ENCODE measurements around the gene TIMM50. TPM values are rescaled to one million over a fixed set of nuclear protein-coding genes. Genes with fewer than 3 reads are reported as not detected.
"Not testable (repeated sequence)": the region's sequence is repeated elsewhere in the genome, so short reads cannot be mapped to it uniquely, and the experiment has no call there.

TIMM50 gene
- total and polyA plus RNA-seq, 3 donors from 2014 or later = 80.6 to 130 (median 96.1) TPM

GRCh38 chr19:39445196-39446111, 35.2 kb upstream of the TIMM50 start, which contains the start of gene SUPT5H:
Gene SUPT5H, plus strand, starts transcription at chr19:39445582. Its CDS starts 309 bp downstream, at chr19:39445891.
- TF ChIP-seq POLR2A (IDR thresholded peaks at IDR 0.05) (peak; percentile 84), CTCF (IDR thresholded peaks at IDR 0.05) (no peak)
- intact Hi-C loops (cut with DNase I; ENCODE audit: low total_unique reads) = no loop called here
- H3K9me3 ChIP-seq = no peaks in the 10 kb centered on the region
- H3K4me1 ChIP-seq = peaks cover 27% of the 10 kb centered on the region
- no peaks in the 10 kb centered on the region for H3K36me3 ChIP-seq (ENCODE audit: low read depth, missing control alignments)
- H3K27me3 ChIP-seq = no peaks in the 10 kb centered on the region
- DNase-seq = peak; percentile 98
- H3K27ac ChIP-seq = peak within 1 kb of the TSS; percentile 97
- H3K4me3 ChIP-seq = peak within 1 kb of the TSS; percentile 81 to 94
- 0% methylated on average over 45 to 68 of the region's 68 CpGs for WGBS, 2 donors

- intact Hi-C loops (cut with DNase I; ENCODE audit: low total_unique reads) = no loop called here
- TF ChIP-seq POLR2A (IDR thresholded peaks at IDR 0.05) (no peak), CTCF (IDR thresholded peaks at IDR 0.05) (no peak)
- 77 to 79% methylated on average over 16 of the region's 16 CpGs for WGBS, 2 donors
- no peak for DNase-seq
- Histone ChIP-seq H3K27ac (peak overlapping the region in 1 of 2 donors; percentile 97), H3K4me1 (peaks cover 26% of the 10 kb centered on the region), H3K36me3 (ENCODE audit: low read depth, missing control alignments) (no peaks in the 10 kb centered on the region), H3K9me3 (no peaks in the 10 kb centered on the region), H3K27me3 (no peaks in the 10 kb centered on the region), H3K4me3 (peak overlapping the region; percentile 81 to 94)
Measured at GRCh38 chr19:39446365-39447084, 34.1 kb upstream of the TIMM50 start.

DNA sequence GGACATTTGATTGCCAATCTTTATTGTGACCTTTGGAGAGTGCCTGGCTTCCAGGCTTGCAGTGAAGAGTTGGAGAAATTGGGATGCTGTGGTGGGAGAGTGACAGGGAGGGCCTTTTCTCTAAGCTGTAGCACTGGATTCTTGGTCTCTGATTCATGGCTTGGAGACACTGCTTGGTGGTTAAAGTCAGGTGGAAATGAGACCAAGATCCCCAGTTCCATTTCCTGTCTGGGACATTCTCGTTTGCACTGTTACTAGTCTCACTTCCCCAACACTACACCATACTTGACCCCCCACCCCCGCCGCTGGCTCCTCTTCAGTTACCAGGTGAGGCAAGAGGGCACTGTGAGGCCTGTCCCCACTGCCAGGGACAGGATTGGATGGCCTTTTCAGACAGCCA, 32.4 kb upstream of the TIMM50 start:
- Histone ChIP-seq H3K27ac (no peak overlapping the region), H3K27me3 (no peaks in the 10 kb centered on the region), H3K4me3 (no peak overlapping the region), H3K36me3 (ENCODE audit: low read depth, missing control alignments) (no peaks in the 10 kb centered on the region), H3K9me3 (no peaks in the 10 kb centered on the region), H3K4me1 (peaks cover 33% of the 10 kb centered on the region)
- no peak for TF ChIP-seq CTCF (IDR thresholded peaks at IDR 0.05)
- TF ChIP-seq POLR2A (IDR thresholded peaks at IDR 0.05) = no peak
- 70 to 77% methylated on average over 3 of the region's 3 CpGs for WGBS, 2 donors
- intact Hi-C loops (cut with DNase I; ENCODE audit: low total_unique reads) = no loop called here
- no peak for DNase-seq

- Histone ChIP-seq H3K27me3 (no peaks in the 10 kb centered on the region), H3K36me3 (ENCODE audit: low read depth, missing control alignments) (no peaks in the 10 kb centered on the region), H3K4me3 (no peak overlapping the region), H3K27ac (no peak overlapping the region), H3K4me1 (peaks cover 33% of the 10 kb centered on the region), H3K9me3 (no peaks in the 10 kb centered on the region)
- TF ChIP-seq POLR2A (IDR thresholded peaks at IDR 0.05) (no peak), CTCF (IDR thresholded peaks at IDR 0.05) (no peak)
- 67 to 82% methylated on average over 8 of the region's 8 CpGs for WGBS, 2 donors
- intact Hi-C loops (cut with DNase I; ENCODE audit: low total_unique reads) = no loop called here
- DNase-seq = no peak
Measured at GRCh38 chr19:39449116-39449797, 31.4 kb upstream of the TIMM50 start.

DNA sequence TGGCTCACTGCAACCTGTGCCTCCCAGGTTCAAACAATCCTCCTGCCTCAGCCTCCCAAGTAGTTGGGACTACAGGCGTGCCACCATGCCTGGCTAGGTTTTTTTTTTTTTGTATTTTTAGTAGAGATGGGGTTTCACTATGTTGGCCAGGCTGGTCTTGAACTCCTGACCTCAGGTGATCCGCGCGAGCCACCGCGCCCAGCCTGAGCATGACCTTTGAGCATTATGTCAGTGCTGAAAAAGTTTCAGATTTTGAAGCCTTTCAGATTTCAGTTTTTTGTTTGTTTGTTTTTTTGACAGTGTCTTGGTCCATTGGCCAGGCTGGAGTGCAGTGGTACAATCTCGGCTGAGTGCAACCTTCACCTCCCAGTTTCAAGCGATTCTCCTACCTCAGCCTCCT, 29.4 kb upstream of the TIMM50 start:
- intact Hi-C loops (cut with DNase I; ENCODE audit: low total_unique reads) = not testable (repeated sequence)
- WGBS, 2 donors = 87 to 93% methylated on average over 8 of the region's 8 CpGs

More for the DNA sequence above, 29.4 kb upstream of the TIMM50 start:
- not testable (repeated sequence) for H3K4me3 ChIP-seq; H3K27ac ChIP-seq; H3K36me3 ChIP-seq (ENCODE audit: low read depth, missing control alignments); H3K27me3 ChIP-seq; H3K9me3 ChIP-seq; DNase-seq
- peaks cover 32% of the 10 kb centered on the region for H3K4me1 ChIP-seq

Measured in testis (tissue), 3 donors.